Head of caudate nucleus (tissue), 42 donors: ENCODE data around the gene BRD3.
"Not testable (repeated sequence)": the region's sequence is repeated elsewhere in the genome, so short reads cannot be mapped to it uniquely, and the experiment has no call there.

Source experiments
- DNase-seq, 42 donors: peaks; one replicate each; pipeline versions ENCODE4 v3.0.0 to v3.0.0-alpha.2; 2020 to 2021; ENCODE audit warnings: mixed read lengths in 7 of 42
- intact Hi-C: fragments of 100-400 bp; cut with DNase I; formaldehyde crosslinking; loops from one replicate; pipeline ENCODE4 v1.15.0; 2022

BRD3 gene

GRCh38 chr9:133989625-133990365 is 78.0 kb downstream of the BRD3 start:
- DNase-seq = peak in 1 of 42 donors; percentile 11
- intact Hi-C loops = no loop called here

- DNase-seq, intact Hi-C loops: not testable (repeated sequence)
Measured at GRCh38 chr9:133988771-133989170, 79.1 kb downstream of the BRD3 start.

GRCh38 chr9:133987946-133988665 is 79.7 kb downstream of the BRD3 start:
- DNase-seq = no peak
- intact Hi-C loops = no loop called here

GRCh38 chr9:133987446-133987788 is 80.4 kb downstream of the BRD3 start:
- no peak for DNase-seq
- intact Hi-C loops = no loop called here

- no peak for DNase-seq
- intact Hi-C loops = no loop called here
Measured at GRCh38 chr9:133986774-133987445, 80.9 kb downstream of the BRD3 start.

- intact Hi-C loops = no loop called here
- no peak for DNase-seq
Measured at GRCh38 chr9:133986061-133986460, 81.8 kb downstream of the BRD3 start.

- intact Hi-C loops = no loop called here
- peak in 1 of 42 donors; percentile 7 for DNase-seq
Measured at GRCh38 chr9:133982971-133983720, 84.7 kb downstream of the BRD3 start.

GRCh38 chr9:133981958-133982681 is 85.7 kb downstream of the BRD3 start:
- peak in 1 of 42 donors; percentile 11 for DNase-seq
- intact Hi-C loops = no loop called here

- DNase-seq = peak in 1 of 42 donors; percentile 14
- intact Hi-C loops = no loop called here
Measured at GRCh38 chr9:133981589-133981957, 86.3 kb downstream of the BRD3 start.

GRCh38 chr9:133980864-133981588 is 86.8 kb downstream of the BRD3 start:
- intact Hi-C loops = no loop called here
- DNase-seq = no peak
